Stimulated activated CD4-positive, alpha-beta T cell treated with anti-CD3 and anti-CD28 coated beads, Interleukin-4, amount 100 ng/mL, for 24 hours (primary cell): Measurements from ENCODE around the gene CACNA2D3.

Source experiments
- DNase-seq: peaks from one replicate; pipeline ENCODE4 v3.0.0-alpha.2; 2020

CACNA2D3 gene

DNA sequence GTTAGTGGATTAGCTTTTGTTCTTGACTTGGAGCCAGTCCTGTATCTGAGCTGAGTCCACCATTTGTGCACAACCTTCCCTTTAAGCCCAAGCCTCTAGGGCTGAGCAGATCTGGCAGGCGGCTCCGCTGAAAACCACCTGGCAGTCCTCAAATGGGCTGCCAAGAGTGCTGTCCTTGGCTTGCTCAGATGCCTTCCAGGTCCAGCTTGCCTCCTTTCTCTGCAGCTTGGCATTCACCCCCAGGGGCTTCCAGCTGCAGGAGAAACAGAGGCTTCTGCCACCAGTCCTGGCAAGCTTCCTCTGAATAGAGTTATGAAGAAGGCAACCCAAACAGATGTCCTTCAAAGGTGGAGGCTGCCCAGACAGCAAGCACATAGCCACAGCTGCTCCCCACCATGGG lies 708.8 kb downstream of the CACNA2D3 start:
- DNase-seq = no peak

GRCh38 chr3:54832876-54833275 lies 710.5 kb downstream of the CACNA2D3 start:
- DNase-seq = no peak

DNA sequence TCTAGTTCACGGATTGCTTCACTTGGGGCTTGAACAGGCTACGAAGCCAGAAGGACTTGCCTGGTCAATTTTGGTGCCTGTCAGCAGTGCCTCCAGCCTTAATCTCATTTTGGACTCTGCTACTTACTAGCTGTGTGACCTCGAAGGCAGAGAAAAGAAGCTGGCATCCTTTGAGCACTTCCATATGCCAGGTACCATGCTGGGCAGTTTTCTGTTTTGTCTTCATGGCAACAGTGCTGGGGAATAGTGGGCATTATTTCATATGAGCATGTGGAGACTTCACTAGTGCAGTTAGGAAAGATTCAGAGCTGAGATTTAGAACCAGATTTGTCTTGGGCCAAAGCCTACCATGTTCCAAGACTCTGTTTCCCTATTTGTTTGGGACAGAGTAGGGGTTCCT lies 713.3 kb downstream of the CACNA2D3 start:
- DNase-seq = no peak

DNA sequence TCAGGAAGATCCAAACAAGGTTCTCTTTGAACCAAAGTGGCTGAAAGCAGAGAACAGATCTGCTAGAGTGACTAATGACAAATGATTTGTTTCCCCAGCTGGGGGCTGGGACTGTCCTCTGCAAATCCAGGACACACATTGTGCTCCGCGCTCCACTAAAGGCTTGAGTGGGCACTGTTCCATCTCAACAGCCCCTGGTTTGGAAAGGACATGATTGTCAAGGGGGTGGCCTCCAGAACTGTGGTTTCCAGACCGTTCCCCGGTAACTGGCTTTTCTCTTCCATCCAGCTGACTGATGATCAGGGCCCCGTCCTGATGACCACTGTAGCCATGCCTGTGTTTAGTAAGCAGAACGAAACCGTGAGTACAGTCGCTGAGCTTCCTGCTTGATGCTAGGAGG lies 714.5 kb downstream of the CACNA2D3 start:
- no peak for DNase-seq

- no peak for DNase-seq
Measured at GRCh38 chr3:54837964-54838363, 715.6 kb downstream of the CACNA2D3 start.

DNA sequence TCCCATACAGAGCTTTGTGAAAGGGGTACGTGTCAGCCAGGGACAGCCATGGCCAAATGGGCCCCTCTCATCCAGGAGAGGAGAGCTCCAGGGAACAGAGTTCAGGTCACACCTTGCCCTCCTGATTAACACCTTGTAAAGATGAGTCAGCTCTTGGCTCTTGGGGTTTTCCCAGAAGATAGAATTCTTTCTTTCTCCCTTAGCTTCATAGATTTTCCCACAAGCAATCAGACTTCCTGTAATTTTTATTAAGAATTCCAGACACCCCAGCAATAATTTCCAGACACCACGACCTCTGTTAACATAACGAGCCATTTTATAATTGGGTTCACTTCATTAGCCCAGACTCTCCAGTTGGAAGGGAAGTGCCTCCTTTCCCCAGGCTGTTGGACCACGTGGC lies 719.1 kb downstream of the CACNA2D3 start:
- DNase-seq = no peak

GRCh38 chr3:54843352-54843751 lies 721.0 kb downstream of the CACNA2D3 start:
- DNase-seq = no peak

DNA sequence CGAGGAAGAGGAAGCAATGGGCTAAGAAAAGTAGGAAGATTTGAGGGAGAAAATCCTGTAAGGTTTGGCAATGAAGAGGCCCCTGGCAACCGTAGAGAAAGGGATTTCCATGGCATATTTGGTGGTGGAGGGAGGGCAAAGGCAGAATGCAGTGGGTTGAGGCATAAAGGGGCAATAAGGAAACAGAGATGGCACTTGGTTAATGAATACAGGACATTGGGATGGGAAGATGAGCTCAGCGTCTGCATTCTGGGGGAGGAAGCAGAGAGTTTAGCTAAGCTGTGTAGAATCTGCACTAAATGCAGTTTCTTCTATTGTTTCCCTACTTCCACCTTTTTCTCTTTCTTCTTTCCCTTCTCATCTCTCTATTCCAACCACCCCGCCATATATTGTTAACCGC lies 721.9 kb downstream of the CACNA2D3 start:
- no peak for DNase-seq

DNA sequence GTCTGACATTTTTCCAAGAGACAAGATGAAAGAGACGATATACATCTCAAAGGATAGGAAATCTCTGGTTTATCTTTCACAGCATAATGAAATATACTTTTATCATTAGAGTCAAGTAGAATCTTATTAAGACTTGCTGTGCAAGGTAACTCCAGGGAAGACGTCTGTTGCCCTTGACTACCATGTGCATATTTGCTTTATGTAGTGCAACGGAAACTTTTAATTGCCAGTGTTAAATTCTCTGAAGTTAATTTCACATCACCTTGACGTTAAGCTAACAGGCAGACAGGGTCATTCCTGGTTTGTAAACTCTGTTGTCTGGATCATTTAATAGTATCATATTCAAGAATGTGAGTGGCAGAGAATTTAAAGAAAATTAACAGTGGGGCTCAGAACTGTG lies 722.7 kb downstream of the CACNA2D3 start:
- no peak for DNase-seq

DNA sequence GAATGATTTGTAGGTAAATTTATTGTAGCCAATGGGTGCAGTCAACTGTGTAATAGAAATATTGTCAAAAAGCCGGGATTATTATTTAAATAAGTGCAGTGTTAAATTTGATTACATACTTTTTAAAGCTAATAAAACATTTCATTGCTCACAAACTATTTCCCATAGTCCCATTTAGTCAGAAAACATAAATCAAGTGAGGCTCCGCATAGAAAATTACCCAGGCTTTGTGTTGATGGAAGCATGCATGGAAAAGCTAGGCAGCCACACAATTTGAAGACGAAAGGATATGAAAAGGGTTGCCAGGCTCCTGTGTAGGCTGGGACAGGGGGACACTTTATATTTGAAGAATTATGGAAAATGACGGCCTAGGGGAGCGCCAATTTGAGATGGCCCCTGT lies 723.2 kb downstream of the CACNA2D3 start:
- no peak for DNase-seq

DNA sequence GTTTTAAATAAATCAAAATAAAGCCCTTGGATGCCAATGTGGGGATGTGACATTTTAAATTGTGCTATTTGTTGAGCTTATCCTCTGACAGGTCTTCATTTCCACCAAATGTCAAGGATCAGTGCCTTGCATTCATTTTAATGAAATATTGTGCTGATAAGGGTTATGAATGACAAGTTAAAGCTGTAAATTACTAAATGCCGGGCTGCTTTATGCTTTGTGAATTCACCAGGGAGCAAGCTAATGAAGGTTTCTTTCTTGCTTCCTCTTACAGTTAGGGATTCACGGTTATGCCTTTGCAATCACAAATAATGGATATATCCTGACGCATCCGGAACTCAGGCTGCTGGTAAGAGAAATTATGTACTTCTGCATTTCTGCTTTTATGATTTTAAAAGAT lies 723.8 kb downstream of the CACNA2D3 start:
- DNase-seq = no peak

GRCh38 chr3:54847361-54847760 lies 725.0 kb downstream of the CACNA2D3 start:
- DNase-seq = no peak

DNA sequence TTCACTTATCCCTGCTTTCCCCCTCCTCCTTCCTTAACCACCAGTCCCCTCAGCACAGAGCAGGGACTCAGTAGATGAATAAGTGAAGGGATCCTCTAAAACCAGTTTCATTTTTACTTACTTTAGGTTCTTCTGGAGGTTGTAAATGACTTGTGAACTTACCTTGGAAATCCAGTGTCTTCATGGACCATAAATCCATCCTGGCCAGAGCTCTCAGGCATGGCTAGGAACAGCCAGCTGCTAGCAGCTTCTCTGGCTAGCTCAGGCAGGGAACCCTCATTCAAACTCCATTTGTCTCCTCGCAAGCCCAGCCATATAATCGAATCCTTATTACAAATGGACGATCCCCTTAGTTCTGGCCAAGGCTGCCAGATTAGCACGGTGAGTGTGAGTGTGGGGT lies 727.0 kb downstream of the CACNA2D3 start:
- no peak for DNase-seq

DNA sequence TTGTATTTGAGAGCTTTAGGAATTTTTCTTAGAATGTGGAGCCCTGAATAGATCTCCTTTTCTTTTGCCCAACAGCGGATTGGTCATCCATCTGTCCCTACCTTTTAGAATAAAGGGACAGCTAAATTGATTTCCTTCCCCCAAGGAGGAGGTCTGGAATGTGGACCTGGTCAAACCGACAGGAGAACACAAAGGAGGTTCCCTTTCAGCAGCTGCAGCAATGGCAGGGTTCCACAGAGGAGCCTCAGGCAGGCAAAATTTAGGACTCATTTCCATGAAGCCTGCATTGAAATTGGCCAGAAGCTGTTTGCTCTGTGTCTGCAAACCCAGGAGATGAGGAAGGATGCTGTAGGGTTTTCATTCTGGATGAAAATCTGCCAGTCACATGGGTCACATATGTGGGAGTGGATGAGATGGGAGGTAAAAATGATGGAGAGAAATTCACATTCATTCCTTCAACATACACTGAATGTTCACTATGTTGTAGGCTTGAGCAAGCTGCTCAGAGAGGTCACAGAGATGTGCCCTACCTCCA lies 728.2 kb downstream of the CACNA2D3 start:
- DNase-seq = no peak

DNA sequence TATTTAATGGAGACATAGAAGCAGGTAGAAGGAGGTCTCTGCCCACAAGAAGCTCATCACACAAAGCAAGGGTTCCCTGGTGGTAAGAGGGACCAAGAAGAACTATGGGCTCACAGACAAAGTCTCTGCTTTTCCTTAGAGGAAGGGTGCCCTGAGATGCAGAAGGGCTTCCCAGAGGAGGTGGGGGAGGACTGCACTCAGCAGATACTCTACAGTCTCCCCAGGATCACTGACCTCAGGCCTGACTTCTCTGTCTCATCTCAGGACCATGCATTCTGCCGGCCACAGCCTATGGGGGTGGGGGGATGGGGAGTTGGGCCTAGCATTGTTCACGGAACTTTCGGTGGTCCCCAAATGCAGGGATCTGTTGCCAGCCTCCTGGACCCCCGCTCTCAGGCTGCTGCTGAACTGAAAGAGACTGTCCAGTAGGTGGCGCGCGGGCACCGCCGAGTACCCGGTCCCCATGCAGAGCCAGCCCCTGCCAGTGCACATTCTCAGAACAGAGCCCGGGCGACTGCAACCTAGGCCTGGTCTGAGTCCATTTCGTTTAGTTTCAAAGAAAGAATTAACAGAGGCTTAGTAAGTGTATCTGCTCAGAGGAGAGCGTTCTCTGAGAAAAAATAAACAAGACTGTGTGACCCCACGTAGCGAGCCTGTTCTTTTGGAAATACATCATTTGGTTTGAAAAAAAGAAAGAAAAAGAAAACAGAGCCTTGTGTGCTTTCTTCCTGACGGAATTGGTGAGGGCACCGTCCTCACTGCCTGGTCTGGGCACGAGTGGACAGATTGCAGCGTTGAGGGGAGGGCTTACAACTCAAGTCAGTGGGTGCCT lies 731.4 kb downstream of the CACNA2D3 start:
- DNase-seq = peak; percentile 20

- DNase-seq = no peak
Measured at GRCh38 chr3:54856271-54856670, 733.9 kb downstream of the CACNA2D3 start.

GRCh38 chr3:54857343-54857742 lies 735.0 kb downstream of the CACNA2D3 start:
- DNase-seq = no peak

- no peak for DNase-seq
Measured at GRCh38 chr3:54858093-54858785, 735.9 kb downstream of the CACNA2D3 start.

- DNase-seq = no peak
Measured at GRCh38 chr3:54859184-54859583, 736.8 kb downstream of the CACNA2D3 start.

DNA sequence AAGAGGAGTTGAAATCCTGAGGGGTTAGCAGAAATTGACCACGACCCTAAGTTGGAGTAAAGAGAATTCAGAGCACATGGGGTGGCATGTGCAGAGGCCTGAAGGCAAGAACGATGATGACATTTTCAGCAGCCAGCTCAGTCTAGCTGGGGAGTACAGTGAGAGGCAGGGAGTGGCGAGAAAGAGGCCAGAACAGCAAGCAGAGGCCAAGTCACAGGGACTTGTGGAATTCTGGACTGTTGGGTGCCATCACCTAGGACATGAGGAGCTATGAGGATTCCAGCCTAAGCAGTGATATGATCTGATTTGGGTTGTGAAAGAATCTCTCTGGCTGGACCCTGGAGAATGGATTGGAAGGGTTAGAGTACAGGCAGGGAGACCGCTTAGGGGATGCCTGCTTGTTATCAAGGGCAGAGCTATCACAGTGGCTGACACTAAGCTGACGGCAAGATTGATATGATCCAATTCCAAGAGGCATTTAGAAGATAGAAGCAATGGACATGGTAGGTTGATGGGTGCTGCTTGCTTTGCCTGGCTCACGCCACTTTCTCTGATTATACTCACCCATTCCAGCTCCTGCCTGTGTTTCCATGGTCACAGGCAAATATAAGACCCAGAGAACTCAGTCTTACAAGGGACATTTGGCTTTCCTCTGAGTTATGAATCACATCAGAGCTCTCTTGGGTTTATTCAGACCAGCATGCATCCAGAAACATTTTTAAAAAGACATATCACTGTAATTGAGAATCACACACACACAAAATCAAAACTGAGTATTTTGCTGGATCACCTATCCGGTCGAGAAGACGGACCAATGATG lies 739.1 kb downstream of the CACNA2D3 start:
- DNase-seq = no peak

DNA sequence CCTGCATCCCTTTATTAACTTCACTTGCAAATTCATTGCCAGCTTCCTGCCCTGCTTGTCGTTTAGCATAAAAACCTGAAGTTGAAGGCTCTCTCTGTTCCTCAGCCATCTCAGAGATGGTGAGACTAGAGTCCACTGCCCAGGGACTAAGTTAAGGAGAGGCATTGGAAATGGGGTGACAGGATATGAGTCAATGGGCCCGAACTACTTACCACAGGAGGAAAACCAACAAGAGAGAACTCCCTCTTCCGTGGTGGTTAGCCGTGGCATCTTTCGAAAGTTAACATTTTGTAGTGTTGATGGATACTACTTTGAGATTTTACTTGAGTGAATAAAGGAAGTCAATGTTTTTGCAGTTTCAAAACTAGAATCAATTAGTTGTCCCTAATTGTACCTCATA lies 740.2 kb downstream of the CACNA2D3 start:
- DNase-seq = no peak

GRCh38 chr3:54863366-54863765 lies 741.0 kb downstream of the CACNA2D3 start:
- no peak for DNase-seq

GRCh38 chr3:54863786-54864185 lies 741.4 kb downstream of the CACNA2D3 start:
- no peak for DNase-seq
